Naive B cell (primary cell): ENCODE measurements around the gene IL4R. TPM values are rescaled to one million over a fixed set of nuclear protein-coding genes. Genes with fewer than 3 reads are reported as not detected.
"Not testable (repeated sequence)": the region's sequence is repeated elsewhere in the genome, so short reads cannot be mapped to it uniquely, and the experiment has no call there.

Experiments
- ATAC-seq, 2 donors: fragments of 150-1000 bp; cut with Tn5 transposase; 2 replicates each; pipeline ENCODE4 v1.10.0; 2021; ENCODE audit warnings: low read depth in 2 of 2, mild to moderate bottlenecking in 2 of 2, moderate library complexity in 2 of 2
- DNase-seq: peaks from one replicate; pipeline ENCODE4 v3.0.0; 2022
- H3K27ac Mint-ChIP-seq, 6 donors: one replicate each; pipeline ENCODE4 v1.8.0; 2020 to 2022; ENCODE audit warnings: mild to moderate bottlenecking in 6 of 6, mixed read lengths in 6 of 6, moderate library complexity in 5 of 6, inconsistent platforms in 2 of 6
- H3K27me3 Mint-ChIP-seq, 3 donors: one replicate each; pipeline ENCODE4 v1.8.0; 2021 to 2022; ENCODE audit warnings: mixed read lengths in 3 of 3, mild to moderate bottlenecking in 1 of 3
- H3K36me3 Mint-ChIP-seq, 2 donors: one replicate each; pipeline ENCODE4 v1.8.0; 2020 to 2022; ENCODE audit warnings: mixed read lengths in 2 of 2, inconsistent platforms in 1 of 2, mild to moderate bottlenecking in 1 of 2
- H3K4me1 Mint-ChIP-seq, 3 donors: one replicate each; pipeline ENCODE4 v1.8.0; 2020 to 2022; ENCODE audit warnings: mixed read lengths in 3 of 3, inconsistent platforms in 1 of 3, mild to moderate bottlenecking in 1 of 3, moderate library complexity in 1 of 3
- H3K4me3 Mint-ChIP-seq, 8 donors: one replicate each; pipeline ENCODE4 v1.8.0; 2020 to 2022; ENCODE audit warnings: mild to moderate bottlenecking in 8 of 8, mixed read lengths in 8 of 8, moderate library complexity in 8 of 8, inconsistent platforms in 2 of 8
- H3K9me3 Mint-ChIP-seq, 7 donors: one replicate each; pipeline ENCODE4 v1.8.0; 2020 to 2022; ENCODE audit warnings: mixed read lengths in 7 of 7, mild to moderate bottlenecking in 5 of 7, inconsistent platforms in 2 of 7, moderate library complexity in 1 of 7
- polyA plus RNA-seq, 6 donors: library from polyadenylated mRNA; unstranded; fragments of 300-500 nt; fragmentation: Illumina TruSeq; gene quantifications; one replicate each; pipeline ENCODE4 v1.2.3, GENCODE V29; 2021; ENCODE audit warnings: low read depth in 6 of 6

IL4R gene
- polyA plus RNA-seq, 6 donors from 2014 or later, result 355 to 1,202 (median 525) TPM

DNA sequence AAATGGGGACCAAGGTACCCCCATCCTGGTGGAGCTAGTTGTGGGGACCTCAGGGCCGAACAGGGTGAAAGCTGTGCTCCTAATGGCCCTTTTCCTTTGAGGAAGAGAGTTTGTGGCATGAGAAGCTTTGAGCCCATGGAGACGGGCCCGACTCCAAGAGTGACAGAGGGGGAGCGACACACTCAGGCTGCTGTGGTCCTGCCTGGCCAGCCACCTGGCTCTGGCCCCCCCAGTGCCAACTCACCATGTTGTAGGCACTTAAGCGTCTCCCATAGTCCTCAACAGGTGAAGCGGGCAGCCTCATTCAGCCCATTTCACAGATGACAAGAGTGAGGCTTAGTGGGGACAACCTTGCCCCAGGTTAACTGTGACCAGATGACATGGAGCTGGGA lies 89.8 kb downstream of the IL4R start:
- H3K27me3 Mint-ChIP-seq, result no peaks in the 10 kb centered on the region
- H3K27ac Mint-ChIP-seq, result peak overlapping the region; percentile 99 to 100 (median 100)
- peaks cover 7 to 18% of the 10 kb centered on the region in 2 donors for H3K36me3 Mint-ChIP-seq
- H3K9me3 Mint-ChIP-seq, result peaks cover 0 to 3% (median 0%) of the 10 kb centered on the region in 7 donors
- H3K4me1 Mint-ChIP-seq, result peaks cover 88 to 99% (median 94%) of the 10 kb centered on the region in 3 donors
- DNase-seq, result no peak
- no peak for ATAC-seq
- peak overlapping the region; percentile 97 to 99 (median 98) for H3K4me3 Mint-ChIP-seq

DNA sequence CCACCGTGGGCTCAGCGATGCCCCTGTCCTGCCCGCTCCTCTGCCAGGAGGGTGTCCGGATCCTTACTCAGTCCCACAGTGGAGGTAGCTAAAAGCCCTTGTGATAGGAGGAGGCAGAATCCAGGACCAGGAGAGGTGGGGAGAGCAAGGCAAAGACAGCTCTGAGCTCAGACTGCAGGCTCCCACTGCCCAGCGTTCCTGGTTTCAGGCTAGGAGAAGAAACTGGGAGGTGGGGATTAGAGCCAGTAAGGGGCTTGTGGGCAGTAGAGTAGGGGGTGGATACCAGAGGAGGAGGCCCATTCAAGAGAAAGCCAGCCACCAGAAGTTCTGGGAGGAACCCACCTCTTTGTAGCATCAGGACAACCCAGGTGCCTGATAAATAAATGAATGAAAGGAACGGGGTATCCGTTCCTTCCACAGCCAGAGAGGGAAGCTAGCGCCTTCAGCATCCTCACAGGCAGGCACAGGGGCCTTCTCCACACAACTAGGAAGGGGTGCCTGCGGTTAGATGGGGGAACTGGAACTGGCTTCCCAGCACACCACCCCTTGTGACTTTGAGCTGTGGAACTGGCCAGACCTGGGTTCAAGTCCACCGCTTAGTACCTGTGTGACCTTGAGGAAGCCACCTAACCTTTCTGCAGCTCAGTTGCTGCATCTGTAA lies 90.5 kb downstream of the IL4R start:
- peaks cover 0 to 1% (median 0%) of the 10 kb centered on the region in 7 donors for H3K9me3 Mint-ChIP-seq
- H3K36me3 Mint-ChIP-seq, result peaks cover 7 to 18% of the 10 kb centered on the region in 2 donors
- no peaks in the 10 kb centered on the region for H3K27me3 Mint-ChIP-seq
- ATAC-seq (no peak), DNase-seq (no peak)
- H3K27ac Mint-ChIP-seq, result peak overlapping the region; percentile 99 to 100 (median 100)
- peaks cover 85 to 97% (median 90%) of the 10 kb centered on the region in 3 donors for H3K4me1 Mint-ChIP-seq
- peak overlapping the region; percentile 97 to 99 (median 98) for H3K4me3 Mint-ChIP-seq

DNA sequence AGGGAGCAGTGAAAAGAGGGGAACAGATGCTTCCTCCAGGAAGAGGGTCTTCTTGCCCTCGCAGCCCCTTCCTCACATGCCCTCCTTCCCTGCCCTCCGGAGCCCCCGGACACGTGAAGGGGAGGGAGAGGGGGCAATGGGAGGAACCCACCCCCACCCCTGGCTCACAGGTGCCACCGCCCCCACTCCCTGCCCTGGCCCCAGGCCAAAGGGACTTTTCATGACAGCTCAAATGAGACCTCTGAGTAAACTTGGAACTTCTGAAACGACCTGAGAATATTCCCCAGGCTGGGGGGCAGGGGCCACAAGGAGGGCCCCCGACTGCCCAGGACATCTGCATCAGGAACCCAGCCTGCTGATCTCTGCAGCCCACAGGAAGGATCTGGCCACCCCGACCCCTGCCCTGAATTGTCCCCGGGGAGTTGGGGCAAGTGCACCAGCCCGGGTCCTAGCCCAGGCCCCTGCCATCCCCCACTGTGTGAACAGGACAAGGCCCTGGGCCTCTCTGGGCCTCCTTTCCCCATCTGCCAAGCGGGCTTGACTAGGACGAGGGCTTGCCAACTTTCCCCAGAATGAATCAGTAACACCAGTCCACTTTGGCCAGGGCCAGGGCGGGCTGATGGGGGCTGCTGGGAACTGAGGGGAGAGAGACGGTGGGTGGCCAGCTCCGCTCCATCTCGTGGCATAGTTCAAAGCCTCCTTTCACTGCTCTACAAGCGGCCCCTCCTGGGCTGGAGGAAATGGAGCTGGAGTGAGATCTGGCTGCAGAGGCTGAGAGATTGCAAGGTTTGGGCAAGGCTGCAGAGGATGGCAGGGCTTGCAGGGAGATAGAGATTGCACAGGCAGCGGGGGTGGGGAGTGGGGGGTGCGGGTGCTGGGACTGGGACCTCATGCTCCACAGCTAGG lies 92.0 kb downstream of the IL4R start:
- no peaks in the 10 kb centered on the region for H3K9me3 Mint-ChIP-seq
- peak overlapping the region; percentile 92 to 100 (median 100) for H3K27ac Mint-ChIP-seq
- peaks cover 81 to 97% (median 82%) of the 10 kb centered on the region in 3 donors for H3K4me1 Mint-ChIP-seq
- H3K4me3 Mint-ChIP-seq, result peak overlapping the region; percentile 84 to 99 (median 98)
- H3K27me3 Mint-ChIP-seq, result no peaks in the 10 kb centered on the region
- no peak for DNase-seq
- ATAC-seq, result no peak
- H3K36me3 Mint-ChIP-seq, result peaks cover 7 to 25% of the 10 kb centered on the region in 2 donors

DNA sequence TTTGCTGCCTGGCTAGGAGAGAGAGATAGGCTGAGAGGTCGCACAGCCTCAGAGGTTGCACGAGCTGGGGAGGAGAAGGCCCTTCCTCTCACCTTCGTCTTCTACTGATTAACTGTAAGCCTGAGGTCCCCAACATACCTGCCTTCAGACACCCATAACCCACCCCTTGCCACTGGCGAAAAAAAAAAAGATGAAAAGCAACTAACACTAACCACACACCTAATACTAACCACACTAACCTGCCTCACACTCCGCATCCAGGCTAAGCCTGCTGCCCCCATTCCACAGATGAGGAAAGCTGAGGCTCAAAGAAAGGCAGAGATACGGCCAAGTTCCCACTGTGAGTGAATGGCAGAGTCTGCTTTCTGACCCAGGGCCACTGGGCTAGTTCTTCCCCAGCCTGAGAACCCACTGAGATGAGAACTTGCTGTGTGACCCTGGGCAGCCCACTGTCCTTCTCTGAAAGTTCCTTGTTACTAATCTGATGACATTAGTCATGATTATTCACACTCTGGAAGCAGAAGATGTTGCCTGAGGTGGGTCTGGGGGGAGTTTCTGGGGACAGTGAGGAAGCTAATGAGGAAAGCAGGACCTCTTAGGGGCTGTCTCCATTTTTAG lies 92.8 kb downstream of the IL4R start:
- Mint-ChIP-seq H3K27ac (peak overlapping the region; percentile 78 to 100 (median 92)), H3K27me3 (no peaks in the 10 kb centered on the region), H3K9me3 (no peaks in the 10 kb centered on the region), H3K4me3 (peak overlapping the region; percentile 78 to 99 (median 98)), H3K36me3 (peaks cover 9 to 26% of the 10 kb centered on the region in 2 donors), H3K4me1 (peaks cover 75 to 96% (median 80%) of the 10 kb centered on the region in 3 donors)
- ATAC-seq (no peak), DNase-seq (no peak)

DNA sequence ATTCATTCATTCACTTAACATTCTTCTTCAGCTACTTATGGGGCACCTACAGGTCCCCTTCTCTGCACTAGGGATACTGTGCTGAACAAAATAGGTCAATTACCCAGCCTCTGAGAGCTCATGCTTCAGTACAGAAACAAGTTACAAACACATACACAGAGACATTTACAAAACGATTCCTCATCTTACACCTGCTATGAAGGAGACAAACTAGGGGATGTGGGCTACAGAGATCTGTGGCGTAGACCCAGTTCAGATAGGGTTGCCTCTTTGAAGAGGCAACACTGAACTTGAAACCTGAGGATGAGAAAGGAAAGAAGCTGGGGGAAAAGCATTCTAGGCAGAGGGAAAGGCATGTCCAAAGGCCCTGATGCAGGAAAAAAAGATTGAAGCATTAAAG lies 93.4 kb downstream of the IL4R start:
- H3K4me1 Mint-ChIP-seq, result peaks cover 75 to 96% (median 80%) of the 10 kb centered on the region in 3 donors
- peaks cover 0 to 3% (median 0%) of the 10 kb centered on the region in 7 donors for H3K9me3 Mint-ChIP-seq
- H3K36me3 Mint-ChIP-seq, result peaks cover 15 to 32% of the 10 kb centered on the region in 2 donors
- peak overlapping the region in 7 of 8 donors; percentile 84 to 99 (median 98) for H3K4me3 Mint-ChIP-seq
- H3K27me3 Mint-ChIP-seq, result no peaks in the 10 kb centered on the region
- ATAC-seq, result no peak
- peak overlapping the region; percentile 78 to 100 (median 92) for H3K27ac Mint-ChIP-seq
- DNase-seq, result no peak

DNA sequence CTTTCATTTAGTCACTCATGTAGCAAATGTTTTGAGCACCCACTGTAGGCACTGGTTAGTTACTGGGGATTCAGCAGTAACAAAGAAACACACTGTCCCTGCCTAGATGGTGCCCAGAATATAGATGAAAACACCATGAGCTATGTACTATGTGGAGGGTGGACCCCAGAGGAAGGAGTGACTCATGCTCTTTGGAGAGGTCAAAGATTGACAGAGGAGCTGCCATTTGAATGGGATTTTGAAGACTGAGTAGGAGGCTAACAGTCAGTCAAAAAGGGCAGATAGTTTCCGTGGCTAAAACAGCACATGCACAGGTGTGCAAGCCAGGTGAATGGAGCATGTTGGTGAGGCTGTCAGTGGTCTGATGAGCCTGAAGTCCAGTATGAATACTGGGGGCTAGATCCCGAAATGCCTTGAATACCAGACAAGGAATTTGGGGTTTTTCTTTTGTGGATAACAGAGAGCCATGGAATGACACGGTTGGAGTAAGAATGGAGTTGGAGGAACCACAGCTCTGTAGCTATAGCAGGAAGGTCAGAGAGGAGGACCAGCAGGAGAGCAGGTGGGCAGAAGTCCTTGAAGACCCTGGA lies 94.3 kb downstream of the IL4R start:
- H3K36me3 Mint-ChIP-seq, result peaks cover 24 to 37% of the 10 kb centered on the region in 2 donors
- DNase-seq (no peak), ATAC-seq (peak in 1 of 2 donors; percentile 5)
- peak overlapping the region; percentile 91 to 99 (median 94) for H3K27ac Mint-ChIP-seq
- H3K27me3 Mint-ChIP-seq, result no peaks in the 10 kb centered on the region
- H3K4me3 Mint-ChIP-seq, result peak overlapping the region; percentile 7 to 99 (median 98)
- H3K9me3 Mint-ChIP-seq, result peaks cover 0 to 5% (median 0%) of the 10 kb centered on the region in 7 donors
- H3K4me1 Mint-ChIP-seq, result peaks cover 73 to 96% (median 80%) of the 10 kb centered on the region in 3 donors

DNA sequence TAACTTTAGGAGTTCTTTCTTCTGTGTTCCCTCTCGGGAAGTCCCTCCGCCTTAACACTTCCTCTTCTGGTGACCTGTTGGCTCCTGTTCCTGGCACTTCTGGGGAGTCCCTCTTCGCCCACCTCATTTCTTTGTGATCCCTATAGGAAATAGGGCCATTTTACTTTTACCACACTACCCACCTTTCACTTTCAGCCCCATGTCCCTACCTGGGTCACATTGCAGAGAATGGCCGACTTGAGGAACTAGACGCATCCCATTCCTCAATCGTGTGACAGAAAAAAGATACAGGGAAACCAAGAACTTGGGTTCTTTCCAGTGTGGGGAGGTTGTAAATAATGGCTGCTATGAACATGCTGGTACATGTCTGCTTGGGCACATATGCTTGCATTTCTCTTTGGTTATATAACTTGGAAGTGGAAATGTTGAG lies 94.8 kb downstream of the IL4R start:
- Mint-ChIP-seq H3K4me1 (peaks cover 73 to 96% (median 80%) of the 10 kb centered on the region in 3 donors), H3K36me3 (peaks cover 29 to 40% of the 10 kb centered on the region in 2 donors), H3K27me3 (no peaks in the 10 kb centered on the region), H3K4me3 (peak overlapping the region; percentile 55 to 99 (median 98)), H3K27ac (peak overlapping the region; percentile 91 to 99 (median 94)), H3K9me3 (peaks cover 0 to 5% (median 0%) of the 10 kb centered on the region in 7 donors)
- ATAC-seq (peak; percentile 42 to 54), DNase-seq (no peak)

DNA sequence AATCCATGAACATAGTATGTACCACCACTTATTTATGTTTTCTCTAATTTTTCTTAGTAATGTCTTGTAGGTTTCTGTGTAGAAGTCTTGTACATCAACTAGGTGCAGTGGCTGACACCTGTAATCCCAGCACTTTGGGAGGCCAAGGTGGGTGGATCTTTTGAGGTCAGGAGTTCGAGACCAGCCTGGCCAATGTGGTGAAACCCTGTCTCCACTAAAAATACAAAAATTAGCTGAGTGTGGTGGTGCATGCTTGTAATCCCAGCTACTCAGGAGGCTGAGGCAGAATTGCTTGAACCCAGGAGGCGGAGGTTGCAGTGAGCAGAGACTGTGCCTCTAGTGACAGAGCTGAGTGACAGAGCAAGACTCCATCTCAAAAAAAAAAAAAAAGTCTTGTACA lies 96.2 kb downstream of the IL4R start:
- Mint-ChIP-seq H3K4me3 (peak overlapping the region in 7 of 8 donors; percentile 10 to 59 (median 35)), H3K4me1 (peaks cover 71 to 93% (median 77%) of the 10 kb centered on the region in 3 donors), H3K36me3 (peaks cover 30 to 40% of the 10 kb centered on the region in 2 donors), H3K27ac (peak overlapping the region in 5 of 6 donors; percentile 17 to 76 (median 44))
- not testable (repeated sequence) for DNase-seq, ATAC-seq, H3K9me3 Mint-ChIP-seq, H3K27me3 Mint-ChIP-seq

DNA sequence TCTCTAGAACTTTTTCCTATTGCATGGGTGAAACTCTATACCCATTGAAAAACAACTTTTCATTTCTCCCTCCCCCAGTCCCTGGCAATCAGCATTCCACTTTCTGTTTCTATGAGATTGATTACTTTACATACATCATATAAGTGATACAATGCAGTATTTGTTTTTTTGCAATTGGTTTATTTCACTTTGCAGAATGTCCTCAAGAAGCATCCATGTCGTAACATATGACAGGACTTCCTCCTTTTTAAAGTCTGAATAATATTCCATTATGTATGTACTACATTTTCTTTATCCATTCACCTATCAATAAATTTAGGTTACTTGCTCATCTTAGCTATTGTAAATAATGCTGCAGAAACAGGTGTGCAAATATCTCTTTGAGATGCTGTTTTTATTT lies 97.0 kb downstream of the IL4R start:
- ATAC-seq, result no peak
- no peak for DNase-seq
- H3K36me3 Mint-ChIP-seq, result peaks cover 30 to 43% of the 10 kb centered on the region in 2 donors
- H3K27me3 Mint-ChIP-seq, result no peaks in the 10 kb centered on the region
- peaks cover 75 to 92% (median 79%) of the 10 kb centered on the region in 3 donors for H3K4me1 Mint-ChIP-seq
- H3K9me3 Mint-ChIP-seq, result peaks cover 0 to 5% (median 0%) of the 10 kb centered on the region in 7 donors
- H3K27ac Mint-ChIP-seq, result peak overlapping the region in 3 of 6 donors; percentile 1 to 62 (median 17)
- peak overlapping the region in 6 of 8 donors; percentile 23 to 70 (median 41) for H3K4me3 Mint-ChIP-seq

DNA sequence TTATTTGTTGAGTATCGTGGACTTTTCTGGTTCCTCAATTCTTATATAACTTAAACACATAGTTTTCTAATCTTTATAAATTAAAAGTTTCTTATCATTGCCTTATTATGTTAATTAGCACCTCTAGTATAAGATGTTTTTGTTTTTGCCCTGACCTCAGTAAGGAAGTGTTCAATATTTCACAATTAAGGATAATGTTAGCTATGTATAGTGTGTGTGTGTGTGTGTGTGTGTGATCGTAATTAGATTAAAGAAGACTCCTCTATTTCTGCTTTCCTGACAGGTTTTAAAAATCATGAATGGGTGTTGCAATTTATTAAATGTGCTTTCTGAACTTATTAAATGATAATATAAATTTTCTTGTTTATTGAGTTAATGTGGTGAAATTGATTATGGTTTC lies 100.2 kb downstream of the IL4R start:
- ATAC-seq (no peak), DNase-seq (no peak)
- Mint-ChIP-seq H3K36me3 (peaks cover 34 to 46% of the 10 kb centered on the region in 2 donors), H3K27ac (peak overlapping the region in 4 of 6 donors; percentile 8 to 83 (median 65)), H3K4me3 (peak overlapping the region in 1 of 8 donors; percentile 5), H3K4me1 (peaks cover 52 to 75% (median 60%) of the 10 kb centered on the region in 3 donors), H3K27me3 (no peaks in the 10 kb centered on the region), H3K9me3 (peaks cover 0 to 5% (median 0%) of the 10 kb centered on the region in 7 donors)
